ENCODE measurements around the gene DPH1. TPM values are rescaled to one million over a fixed set of nuclear protein-coding genes. Genes with fewer than 3 reads are reported as not detected.

The DPH1 gene
- total RNA-seq, 1 donor from 2014 or later: 57.3 TPM

GRCh38 chr17:2090210-2090641 is 60.3 kb downstream of the DPH1 start:
- Mint-ChIP-seq H3K9me3 (ENCODE audit: unreplicated experiment) (no peaks in the 10 kb centered on the region), H3K4me3 (ENCODE audit: unreplicated experiment) (no peak overlapping the region), H3K27me3 (ENCODE audit: unreplicated experiment) (no peaks in the 10 kb centered on the region), H3K4me1 (ENCODE audit: unreplicated experiment) (peaks cover 55% of the 10 kb centered on the region), H3K36me3 (ENCODE audit: unreplicated experiment) (peaks cover 1% of the 10 kb centered on the region), H3K27ac (ENCODE audit: unreplicated experiment) (peak overlapping the region; percentile 96)
- TF ChIP-seq CTCF (IDR thresholded peaks at IDR 0.05): no peak
- no peak for DNase-seq (ENCODE audit: extremely low spot score, unreplicated experiment)

GRCh38 chr17:2090804-2091534 is 61.0 kb downstream of the DPH1 start:
- peak; percentile 56 for TF ChIP-seq CTCF (IDR thresholded peaks at IDR 0.05)
- no peak for DNase-seq (ENCODE audit: extremely low spot score, unreplicated experiment)
- Mint-ChIP-seq H3K27ac (ENCODE audit: unreplicated experiment) (peak overlapping the region; percentile 54), H3K9me3 (ENCODE audit: unreplicated experiment) (no peaks in the 10 kb centered on the region), H3K27me3 (ENCODE audit: unreplicated experiment) (no peaks in the 10 kb centered on the region), H3K4me3 (ENCODE audit: unreplicated experiment) (no peak overlapping the region), H3K4me1 (ENCODE audit: unreplicated experiment) (peaks cover 54% of the 10 kb centered on the region), H3K36me3 (ENCODE audit: unreplicated experiment) (peaks cover 1% of the 10 kb centered on the region)

- Mint-ChIP-seq H3K36me3 (ENCODE audit: unreplicated experiment) (peaks cover 1% of the 10 kb centered on the region), H3K27me3 (ENCODE audit: unreplicated experiment) (no peaks in the 10 kb centered on the region), H3K27ac (ENCODE audit: unreplicated experiment) (peak overlapping the region; percentile 31), H3K4me1 (ENCODE audit: unreplicated experiment) (peaks cover 46% of the 10 kb centered on the region), H3K4me3 (ENCODE audit: unreplicated experiment) (no peak overlapping the region), H3K9me3 (ENCODE audit: unreplicated experiment) (no peaks in the 10 kb centered on the region)
- TF ChIP-seq CTCF (IDR thresholded peaks at IDR 0.05): no peak
- no peak for DNase-seq (ENCODE audit: extremely low spot score, unreplicated experiment)
These were observed 62.3 kb downstream of the DPH1 start for GRCh38 chr17:2092253-2092652.

GRCh38 chr17:2093349-2093748 is 63.4 kb downstream of the DPH1 start:
- TF ChIP-seq CTCF (IDR thresholded peaks at IDR 0.05): no peak
- H3K9me3 Mint-ChIP-seq (ENCODE audit: unreplicated experiment): no peaks in the 10 kb centered on the region
- H3K4me1 Mint-ChIP-seq (ENCODE audit: unreplicated experiment): peaks cover 42% of the 10 kb centered on the region
- H3K27me3 Mint-ChIP-seq (ENCODE audit: unreplicated experiment): no peaks in the 10 kb centered on the region
- H3K4me3 Mint-ChIP-seq (ENCODE audit: unreplicated experiment): no peak overlapping the region
- H3K36me3 Mint-ChIP-seq (ENCODE audit: unreplicated experiment): no peaks in the 10 kb centered on the region
- no peak for DNase-seq (ENCODE audit: extremely low spot score, unreplicated experiment)
- no peak overlapping the region for H3K27ac Mint-ChIP-seq (ENCODE audit: unreplicated experiment)

Small RNA genes within 50 kb of the gene (microRNA-seq; reads per million reads assigned to microRNA genes)
- gene MIR132 (ENCODE audit: unreplicated experiment) (289 reads per million, percentile 67 among the genes with 10 or more reads in this experiment), gene MIR212 (ENCODE audit: unreplicated experiment) (13.7 reads per million, percentile 22 among the genes with 10 or more reads in this experiment)

Other genes starting within 250 kb of the DPH1 start
- 11.2 and 14.4 TPM in 2 replicates for gene SMYD4, start 200.3 kb upstream of the DPH1 start, total RNA-seq
- 75.3 and 84.8 TPM in 2 replicates for gene RPA1, start 200.1 kb upstream of the DPH1 start, total RNA-seq
- gene RTN4RL1, start 4.8 kb upstream of the DPH1 start, total RNA-seq: 3.7 and 3.8 TPM in 2 replicates
- 33.2 and 35.9 TPM in 2 replicates for gene OVCA2, start 11.9 kb downstream of the DPH1 start, total RNA-seq
- gene HIC1, start 24.9 kb downstream of the DPH1 start, total RNA-seq: 3.3 and 3.7 TPM in 2 replicates